MG63 (cell line): ENCODE measurements around the gene SSTR3. TPM values are rescaled to one million over a fixed set of nuclear protein-coding genes. Genes with fewer than 3 reads are reported as not detected.

Source experiments
- DNase-seq: peaks from one replicate; pipeline ENCODE4 v3.0.0-alpha.2; 2020
- H3K27me3 ChIP-seq: fragments of 250-450 bp; sonication (Bioruptor Pico); 2 replicates; pipeline ENCODE4 v1.5.1; 2020; ENCODE audit warnings: mild to moderate bottlenecking, moderate library complexity
- H3K36me3 ChIP-seq: fragments of 250-450 bp; sonication (Bioruptor Pico); 2 replicates; pipeline ENCODE4 v1.5.1; 2020; ENCODE audit warnings: mild to moderate bottlenecking, moderate library complexity
- H3K4me3 ChIP-seq: fragments of 250-450 bp; sonication (Bioruptor Pico); 2 replicates; pipeline ENCODE4 v1.5.1; 2020; ENCODE audit warnings: mild to moderate bottlenecking, moderate library complexity
- H3K9me3 ChIP-seq: fragments of 250-450 bp; sonication (Bioruptor Pico); 2 replicates; pipeline ENCODE4 v1.5.1; 2020; ENCODE audit warnings: mild to moderate bottlenecking, moderate library complexity
- total RNA-seq: library from RNA; depleted of rRNA; stranded (reverse); fragments of >200 nt; shearing (Covaris generic); gene quantifications from 2 replicates; pipeline ENCODE4 v1.2.3, GENCODE V29; 2014; ENCODE audit warnings: low replicate concordance

The SSTR3 gene
- total RNA-seq, 1 experiment from 2014 or later, result not detected

DNA sequence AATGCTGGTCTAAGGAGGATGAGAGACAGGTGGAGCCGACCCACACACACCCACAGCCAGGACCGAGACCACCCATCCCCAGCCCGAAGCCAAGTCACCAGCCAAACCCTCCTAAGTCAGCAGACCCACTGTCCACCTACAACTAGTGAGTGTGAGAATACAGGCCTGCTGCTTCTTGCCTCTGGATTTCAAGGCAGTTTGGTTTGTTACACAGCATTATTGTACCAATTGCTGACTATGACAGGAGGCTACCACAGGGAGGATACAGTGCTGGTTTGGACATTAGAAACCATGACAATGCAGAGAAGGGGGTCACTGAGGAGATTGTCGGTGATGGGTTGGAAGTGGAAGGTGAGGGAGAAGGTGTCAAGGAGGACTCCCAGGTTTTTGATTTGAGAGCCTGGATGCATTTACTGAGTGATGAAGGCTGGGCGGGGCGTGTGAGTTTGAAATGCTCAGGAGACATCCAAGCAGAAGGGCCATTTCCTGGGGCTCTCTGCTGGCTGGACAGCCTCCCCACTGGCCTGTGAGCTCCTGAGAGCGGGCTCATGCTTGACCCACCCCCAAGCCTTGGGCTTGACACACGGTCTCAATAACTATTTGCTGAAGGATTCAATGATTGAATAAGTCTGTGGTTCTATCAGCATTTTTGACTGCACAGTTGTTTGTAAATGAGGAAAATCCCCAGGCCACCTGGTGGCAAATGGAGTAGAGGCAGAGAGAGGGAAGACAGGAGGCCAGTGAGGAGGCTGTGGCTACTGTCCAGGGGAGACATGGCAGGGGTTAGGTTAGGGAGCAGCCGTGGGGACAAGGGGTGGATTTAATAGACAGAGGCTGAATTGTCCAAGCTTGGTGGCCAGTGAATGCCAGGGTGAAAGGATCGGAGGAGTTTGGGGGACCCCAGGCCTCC is 9.4 kb upstream of the SSTR3 start:
- H3K9me3 ChIP-seq, result no peaks in the 10 kb centered on the region
- no peak for DNase-seq
- no peaks in the 10 kb centered on the region for H3K27me3 ChIP-seq
- no peak overlapping the region for H3K4me3 ChIP-seq
- no peaks in the 10 kb centered on the region for H3K36me3 ChIP-seq

- no peaks in the 10 kb centered on the region for H3K9me3 ChIP-seq
- H3K27me3 ChIP-seq, result no peaks in the 10 kb centered on the region
- H3K36me3 ChIP-seq, result no peaks in the 10 kb centered on the region
- no peak overlapping the region for H3K4me3 ChIP-seq
- DNase-seq, result no peak
These were observed 8.3 kb upstream of the SSTR3 start for GRCh38 chr22:37220543-37220981.

DNA sequence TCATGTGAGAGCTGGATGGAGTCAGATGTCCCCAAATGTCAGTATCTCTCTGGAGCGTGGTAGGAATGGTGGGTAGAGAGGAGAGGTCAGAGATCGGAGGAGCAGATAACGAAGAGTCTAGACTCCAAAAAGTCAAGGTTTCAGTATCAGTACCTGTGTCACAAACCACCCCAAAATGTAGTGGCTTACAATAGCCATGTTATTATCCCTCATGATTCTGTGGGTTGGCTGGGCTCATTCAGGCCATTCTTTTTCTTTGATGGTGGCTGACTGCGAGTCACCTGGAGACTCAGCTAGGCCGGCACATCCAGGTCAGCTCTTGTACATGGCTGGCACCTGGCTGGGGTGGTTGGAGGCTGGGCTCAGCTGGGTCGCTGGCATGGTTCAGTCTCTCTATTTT is 7.3 kb upstream of the SSTR3 start:
- Histone ChIP-seq H3K36me3 (no peaks in the 10 kb centered on the region), H3K4me3 (no peak overlapping the region), H3K9me3 (no peaks in the 10 kb centered on the region), H3K27me3 (no peaks in the 10 kb centered on the region)
- no peak for DNase-seq

DNA sequence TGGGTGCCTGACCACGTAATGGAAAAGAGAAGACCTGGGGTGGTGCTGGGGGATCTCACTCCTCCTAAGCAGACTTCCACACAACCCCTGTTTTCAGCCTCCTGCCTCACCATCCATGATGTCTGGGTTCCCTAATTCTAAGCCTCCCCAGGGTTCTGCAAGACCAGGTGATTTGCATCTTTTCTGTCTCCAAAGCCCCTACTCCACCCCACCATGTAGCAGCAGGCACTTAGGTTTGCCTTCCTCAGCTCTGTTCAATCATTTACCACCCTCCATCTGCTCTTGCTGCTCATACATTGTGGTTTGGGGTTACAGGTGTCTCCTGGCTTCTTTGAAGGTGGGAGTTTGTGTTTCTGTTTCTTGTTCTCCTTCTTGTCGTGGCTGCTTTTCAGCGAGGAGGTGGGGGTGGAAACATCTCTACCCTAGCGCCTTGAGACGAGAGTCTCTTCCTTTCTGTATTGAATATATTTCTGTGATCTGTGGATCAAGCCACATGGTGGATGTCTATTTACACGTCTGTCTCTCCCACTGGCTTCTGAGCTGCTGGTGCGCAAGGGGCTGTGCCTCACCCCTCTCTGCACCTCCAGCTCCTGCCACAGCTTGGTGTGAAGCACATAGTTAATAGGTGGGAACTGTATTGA is 6.6 kb upstream of the SSTR3 start:
- Histone ChIP-seq H3K9me3 (no peaks in the 10 kb centered on the region), H3K4me3 (no peak overlapping the region), H3K27me3 (no peaks in the 10 kb centered on the region), H3K36me3 (no peaks in the 10 kb centered on the region)
- DNase-seq, result no peak

DNA sequence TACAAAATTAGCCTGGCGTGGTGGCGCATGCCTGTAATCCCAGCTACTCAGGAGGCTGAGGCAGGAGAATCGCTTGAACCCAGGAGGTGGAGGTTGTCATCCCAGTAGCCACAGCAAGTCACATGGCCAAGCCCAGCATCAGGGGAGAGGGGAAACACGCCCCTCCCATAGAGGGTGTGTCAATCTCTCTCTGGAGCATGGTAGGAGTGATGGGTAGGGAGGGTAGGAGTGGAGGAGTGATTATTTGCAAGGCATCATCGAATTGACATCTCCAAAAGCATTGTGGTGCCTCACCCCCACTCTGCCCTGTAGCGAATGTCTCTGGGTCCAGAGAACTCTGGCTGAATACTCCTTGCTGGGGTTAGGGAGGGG is 6.1 kb upstream of the SSTR3 start:
- Histone ChIP-seq H3K4me3 (no peak overlapping the region), H3K9me3 (no peaks in the 10 kb centered on the region), H3K27me3 (no peaks in the 10 kb centered on the region), H3K36me3 (no peaks in the 10 kb centered on the region)
- DNase-seq, result no peak

DNA sequence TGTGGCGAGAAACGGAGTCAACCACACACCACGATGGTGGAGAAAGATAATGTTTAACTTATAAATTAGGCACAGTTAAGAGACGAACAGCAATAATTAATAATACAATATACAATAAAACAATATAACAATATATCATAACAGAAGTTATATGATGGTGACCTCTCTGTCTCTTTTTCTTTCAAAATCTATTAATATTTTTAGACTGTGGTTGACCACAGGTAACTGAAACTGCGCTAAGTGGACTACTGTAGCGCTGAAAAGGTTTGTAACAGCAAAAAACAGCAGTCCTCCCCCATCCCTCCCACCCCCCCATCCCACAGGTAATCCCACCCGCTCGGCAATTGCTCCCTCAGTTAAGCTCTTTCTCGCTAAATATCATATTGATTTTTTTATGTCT is 3.6 kb upstream of the SSTR3 start:
- Histone ChIP-seq H3K36me3 (no peaks in the 10 kb centered on the region), H3K4me3 (no peak overlapping the region), H3K9me3 (no peaks in the 10 kb centered on the region), H3K27me3 (no peaks in the 10 kb centered on the region)
- no peak for DNase-seq

DNA sequence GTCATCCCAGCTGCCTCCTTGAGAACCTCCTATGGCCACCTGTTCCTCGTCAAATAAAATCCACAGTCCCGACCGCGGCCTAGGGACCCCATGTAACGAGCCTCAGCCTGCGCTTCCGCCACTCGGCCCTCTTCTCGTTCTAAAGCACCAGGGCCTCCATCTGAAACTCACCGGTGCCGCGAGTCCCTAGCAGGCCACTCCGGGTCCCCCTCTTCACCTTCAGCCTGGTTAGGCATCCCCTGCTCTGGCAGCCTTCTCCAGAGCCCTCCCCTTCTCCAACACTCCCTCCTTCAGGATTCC is 2.4 kb upstream of the SSTR3 start:
- H3K27me3 ChIP-seq, result no peaks in the 10 kb centered on the region
- no peaks in the 10 kb centered on the region for H3K9me3 ChIP-seq
- no peak overlapping the region for H3K4me3 ChIP-seq
- no peak for DNase-seq
- no peaks in the 10 kb centered on the region for H3K36me3 ChIP-seq

DNA sequence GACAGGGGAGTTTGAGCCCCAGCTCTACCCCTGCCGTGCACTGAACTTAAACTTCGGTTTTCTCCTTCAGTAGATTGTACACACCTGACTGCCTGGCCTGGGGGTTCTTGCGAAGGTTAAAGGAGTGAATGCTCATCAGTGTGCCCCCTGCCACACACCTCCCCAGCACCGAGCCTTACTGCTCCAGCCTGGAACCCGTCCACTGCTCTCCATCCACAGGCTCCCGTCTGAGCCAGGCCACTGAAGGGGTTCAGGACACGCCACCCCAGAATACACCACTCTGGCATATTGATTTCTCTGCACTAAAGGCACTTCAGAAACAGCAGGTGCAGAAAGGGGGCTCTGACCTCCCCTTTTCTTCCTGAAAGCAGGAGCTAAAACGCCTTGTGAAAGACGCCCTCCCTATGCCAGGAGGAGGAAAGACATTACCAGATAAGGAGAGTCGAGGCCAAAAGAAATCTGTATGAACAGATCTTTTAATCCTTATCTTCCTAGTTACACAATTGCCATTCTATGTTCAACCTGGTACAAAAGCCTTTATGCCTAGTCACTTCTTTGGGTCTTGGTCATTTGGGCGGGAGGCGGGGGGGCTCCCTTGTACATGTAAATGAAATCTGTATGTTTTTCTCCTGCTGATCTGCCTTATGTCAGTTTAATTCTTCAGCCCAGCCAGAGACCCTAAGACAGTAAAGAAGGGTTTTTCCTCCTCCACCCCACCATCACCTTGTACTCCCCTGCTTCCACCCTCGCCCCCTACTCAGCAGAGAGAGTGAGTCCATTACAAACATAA is 1.9 kb upstream of the SSTR3 start:
- Histone ChIP-seq H3K27me3 (no peaks in the 10 kb centered on the region), H3K9me3 (no peaks in the 10 kb centered on the region), H3K36me3 (no peaks in the 10 kb centered on the region), H3K4me3 (no peak overlapping the region)
- DNase-seq, result no peak

DNA sequence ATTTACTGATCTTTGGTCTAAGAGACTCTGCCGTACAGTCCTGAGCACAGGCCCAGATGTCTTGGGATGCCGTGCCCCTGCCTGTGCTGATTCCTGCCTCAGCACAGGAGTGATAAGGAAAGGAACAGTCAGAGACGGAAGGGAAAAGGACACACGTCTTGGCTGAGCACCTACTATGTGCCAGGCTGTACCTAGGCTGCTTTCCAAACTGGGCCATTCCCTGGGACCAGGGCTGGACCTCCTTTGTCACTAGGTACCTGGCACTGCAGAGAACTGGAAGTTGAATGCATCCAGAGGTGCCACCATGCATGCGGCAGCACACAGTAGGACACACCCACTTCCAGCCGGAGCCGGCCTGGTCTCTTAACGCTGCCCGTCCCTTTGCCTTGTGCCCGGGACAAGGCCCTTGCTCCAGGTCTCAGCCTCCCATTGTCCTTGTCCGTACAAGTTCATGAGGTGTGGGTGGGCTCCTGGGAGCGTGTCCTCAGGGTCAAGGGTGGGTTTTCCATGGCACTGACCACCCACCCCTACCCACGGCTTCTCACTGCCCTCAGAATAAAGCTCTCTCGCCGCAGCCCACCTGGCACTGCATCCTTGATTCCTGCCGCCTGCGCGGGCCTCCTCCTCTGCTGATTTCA is 1.1 kb upstream of the SSTR3 start:
- Histone ChIP-seq H3K9me3 (no peaks in the 10 kb centered on the region), H3K4me3 (no peak overlapping the region), H3K36me3 (no peaks in the 10 kb centered on the region), H3K27me3 (no peaks in the 10 kb centered on the region)
- no peak for DNase-seq

- Histone ChIP-seq H3K4me3 (no peak overlapping the region), H3K9me3 (no peaks in the 10 kb centered on the region), H3K36me3 (no peaks in the 10 kb centered on the region), H3K27me3 (no peaks in the 10 kb centered on the region)
- no peak for DNase-seq
These were observed 457 bp downstream of the SSTR3 start for GRCh38 chr22:37211866-37212173.

- H3K27me3 ChIP-seq, result no peaks in the 10 kb centered on the region
- H3K36me3 ChIP-seq, result no peaks in the 10 kb centered on the region
- no peak for DNase-seq
- H3K9me3 ChIP-seq, result no peaks in the 10 kb centered on the region
- no peak overlapping the region for H3K4me3 ChIP-seq
These were observed 1.0 kb downstream of the SSTR3 start for GRCh38 chr22:37211075-37211865.

DNA sequence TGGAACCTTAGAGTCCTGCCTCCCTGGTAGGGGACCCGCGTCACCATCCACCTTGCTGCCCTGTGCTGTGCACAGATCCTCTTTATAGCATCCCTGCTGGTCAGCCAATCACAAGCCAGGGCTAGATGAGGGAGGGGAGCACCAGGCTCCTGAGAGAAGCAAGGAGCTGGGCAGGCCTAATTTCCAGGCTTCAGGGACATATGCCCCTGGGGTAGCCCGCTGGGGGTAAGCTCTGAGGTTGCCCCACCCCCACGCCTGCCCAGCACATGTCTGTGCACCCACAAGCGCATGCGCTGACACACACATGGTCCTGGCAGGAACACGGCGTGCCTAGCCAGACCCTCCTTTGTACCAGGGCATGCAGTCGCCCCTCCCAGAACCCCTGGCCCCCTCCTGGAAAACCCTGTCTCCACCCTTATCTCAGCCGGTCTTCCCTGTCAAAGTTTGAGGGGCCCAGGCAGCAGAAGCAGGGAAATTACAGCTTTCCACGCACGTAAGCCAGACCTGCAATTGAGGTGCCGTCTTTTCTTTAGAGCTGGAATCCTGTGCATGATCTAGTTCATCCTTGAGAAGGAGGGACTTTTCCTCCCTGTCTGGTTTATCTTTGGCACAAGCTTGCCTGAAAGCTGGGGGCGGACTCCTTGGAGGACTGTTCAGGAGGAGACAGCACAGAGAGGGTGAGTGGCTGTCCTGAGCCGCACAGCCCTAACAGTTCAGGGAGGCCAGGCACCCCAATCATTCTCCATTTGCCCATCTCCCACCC is 2.1 kb downstream of the SSTR3 start:
- no peaks in the 10 kb centered on the region for H3K27me3 ChIP-seq
- DNase-seq, result no peak
- H3K4me3 ChIP-seq, result no peak overlapping the region
- H3K9me3 ChIP-seq, result no peaks in the 10 kb centered on the region
- no peaks in the 10 kb centered on the region for H3K36me3 ChIP-seq

GRCh38 chr22:37209140-37209845 is 3.0 kb downstream of the SSTR3 start:
- H3K27me3 ChIP-seq, result no peaks in the 10 kb centered on the region
- H3K4me3 ChIP-seq, result no peak overlapping the region
- H3K9me3 ChIP-seq, result no peaks in the 10 kb centered on the region
- DNase-seq, result no peak
- no peaks in the 10 kb centered on the region for H3K36me3 ChIP-seq

- Histone ChIP-seq H3K4me3 (no peak overlapping the region), H3K27me3 (no peaks in the 10 kb centered on the region), H3K36me3 (no peaks in the 10 kb centered on the region), H3K9me3 (no peaks in the 10 kb centered on the region)
- DNase-seq, result no peak
These were observed 3.7 kb downstream of the SSTR3 start for GRCh38 chr22:37208401-37209139.

DNA sequence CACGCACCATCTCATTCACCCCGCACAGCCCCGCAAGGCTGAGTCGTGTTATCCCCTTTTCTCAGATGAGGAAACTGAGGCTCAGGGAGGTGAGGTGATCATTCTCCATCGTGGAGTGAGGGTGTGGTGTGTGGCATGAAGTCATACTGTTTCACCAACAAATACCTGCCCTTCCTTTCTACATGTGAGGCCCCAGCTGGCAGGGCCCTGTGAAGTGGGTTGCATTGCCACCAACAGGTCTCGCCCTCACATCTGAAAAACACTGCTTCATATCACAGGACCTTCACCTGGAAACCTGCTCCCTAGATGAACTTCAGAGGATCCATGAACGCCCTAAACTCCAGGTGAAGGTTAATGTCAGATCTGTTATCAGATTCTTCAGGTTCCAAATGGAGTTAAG is 4.3 kb downstream of the SSTR3 start:
- no peak for DNase-seq
- Histone ChIP-seq H3K4me3 (no peak overlapping the region), H3K36me3 (no peaks in the 10 kb centered on the region), H3K9me3 (no peaks in the 10 kb centered on the region), H3K27me3 (no peaks in the 10 kb centered on the region)
